ENCODE data around the gene SLC2A13. TPM values are rescaled to one million over a fixed set of nuclear protein-coding genes. Genes with fewer than 3 reads are reported as not detected.

Gene SLC2A13
- total RNA-seq, 1 experiment from 2014 or later, result 7.0 TPM

- Histone ChIP-seq H3K56ac (ENCODE audit: insufficient read length, low read depth, low read length) (no peak overlapping the region), H2AFZ (ENCODE audit: low read length) (no peak overlapping the region), H2AK5ac (ENCODE audit: insufficient read length, low read length) (no peak overlapping the region), H3K18ac (ENCODE audit: insufficient read length, low read depth, low read length) (no peak overlapping the region), H3K27ac (ENCODE audit: insufficient read length, low read depth, low read length) (peak overlapping the region; percentile 34), H3T11ph (ENCODE audit: low read length) (no peak overlapping the region), H3K27me3 (ENCODE audit: insufficient read depth, low read length) (no peaks in the 10 kb centered on the region), H4K5ac (ENCODE audit: insufficient read length, low read depth, low read length) (no peak overlapping the region), H3K9me3 (ENCODE audit: control insufficient read depth, low read depth, low read length) (no peaks in the 10 kb centered on the region), H3K79me2 (ENCODE audit: insufficient read depth, low read length) (no peaks in the 10 kb centered on the region), H3K23me2 (ENCODE audit: insufficient read length, low read depth, low read length, poor library complexity, severe bottlenecking) (no peaks in the 10 kb centered on the region), H3K23ac (ENCODE audit: insufficient read length, low read depth, low read length) (no peak overlapping the region), H4K8ac (replicated peaks; ENCODE audit: insufficient read length, low read depth, low read length) (no peak overlapping the region), H3K4me2 (ENCODE audit: insufficient read depth, insufficient read length, low read length) (no peak overlapping the region), H4K91ac (ENCODE audit: insufficient read length, low read depth, low read length) (no peak overlapping the region), H3K4ac (ENCODE audit: low read depth, low read length) (no peak overlapping the region), H2BK12ac (ENCODE audit: insufficient read length, low read depth, low read length) (no peak overlapping the region), H3K14ac (ENCODE audit: insufficient read depth, low read length) (no peak overlapping the region), H3K9ac (ENCODE audit: extremely low read depth, insufficient read length, low read length) (no peak overlapping the region), H2BK5ac (ENCODE audit: insufficient read length, low read length) (no peak overlapping the region), H3K79me1 (ENCODE audit: insufficient read depth, low read depth, low read length, poor library complexity, severe bottlenecking) (no peaks in the 10 kb centered on the region), H4K20me1 (ENCODE audit: control insufficient read depth, insufficient read depth, insufficient read length) (no peaks in the 10 kb centered on the region), H2BK15ac (ENCODE audit: low read depth, low read length) (no peak overlapping the region), H2BK20ac (ENCODE audit: low read depth, low read length, poor library complexity, severe bottlenecking) (no peak overlapping the region), H3K4me1 (ENCODE audit: insufficient read depth, low read length) (peaks cover 7% of the 10 kb centered on the region; the same call in 1 of the 2 replicates), H2BK120ac (ENCODE audit: low read depth, low read length, poor library complexity, severe bottlenecking) (no peak overlapping the region)
- Mint-ChIP-seq H3K27me3 (ENCODE audit: low read depth) (no peaks in the 10 kb centered on the region), H3K4me3 (no peak overlapping the region), H3K4me1 (peaks cover 35 to 37% of the 10 kb centered on the region in 2 experiments), H3K27ac (peak overlapping the region; percentile 49 to 91 (median 86); a peak in 4 of 7 replicates), H3K36me3 (ENCODE audit: insufficient read depth in 1 of 3, low read depth in 3 of 3) (no peaks in the 10 kb centered on the region), H3K9me3 (no peaks in the 10 kb centered on the region)
- DNase-seq, result no peak
- no peak for TF ChIP-seq CTCF (conservative IDR thresholded peaks at IDR 0.05)
These were observed 71.7 kb downstream of the SLC2A13 start for GRCh38 chr12:40034156-40034555.
